CD4-positive, alpha-beta T cell treated with Interleukin-2 at 100 ng/mL for 4 hours (primary cell): Measurements from ENCODE around the gene PCARE.

Experiments used
- DNase-seq: peaks from one replicate; pipeline ENCODE4 v3.0.0-alpha.2; 2020; ENCODE audit warnings: low spot score

PCARE gene

GRCh38 chr2:29063056-29063455 lies 11.3 kb downstream of the PCARE start:
- no peak for DNase-seq

DNA sequence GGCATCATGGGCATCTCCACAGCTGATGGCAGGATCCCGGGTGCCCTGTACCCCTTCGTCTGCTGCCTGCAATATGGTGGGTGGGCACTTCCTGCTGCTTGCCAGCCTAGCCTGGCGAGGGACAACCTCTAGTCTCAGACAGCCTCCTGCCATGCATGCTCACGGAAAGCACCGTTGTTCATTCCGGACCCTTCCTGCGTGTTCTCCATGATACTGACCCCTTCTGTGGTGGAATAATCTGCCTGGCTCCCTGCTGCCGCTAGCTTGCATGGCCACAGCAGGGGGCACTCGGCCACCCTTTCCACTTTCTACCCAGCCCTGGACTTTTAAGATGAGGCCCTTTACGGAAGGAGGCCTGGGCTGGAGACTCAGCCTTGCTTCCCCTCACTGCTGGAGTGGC lies 12.0 kb downstream of the PCARE start:
- no peak for DNase-seq

GRCh38 chr2:29061616-29062015 lies 12.7 kb downstream of the PCARE start:
- DNase-seq, result no peak

GRCh38 chr2:29061176-29061575 lies 13.1 kb downstream of the PCARE start:
- no peak for DNase-seq

DNA sequence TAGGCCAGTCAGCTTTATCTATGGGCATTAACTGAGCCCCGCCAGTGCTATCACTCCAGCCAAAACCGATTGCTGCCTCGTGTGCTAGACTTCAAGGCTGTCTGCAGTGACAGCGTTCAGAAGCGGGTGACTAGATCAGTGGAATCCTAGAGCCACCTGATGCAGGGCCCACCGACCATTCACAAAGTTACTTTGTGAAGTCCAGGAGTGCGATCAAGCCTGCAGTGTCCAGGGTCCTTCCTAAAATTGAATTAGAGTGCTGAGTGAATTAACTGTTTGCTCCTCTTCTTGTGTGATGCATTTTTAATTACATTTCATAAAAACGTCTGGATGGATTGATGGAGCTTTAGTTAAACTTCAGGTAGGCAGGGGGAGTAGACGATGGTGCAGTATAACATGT lies 13.9 kb downstream of the PCARE start:
- DNase-seq, result no peak

GRCh38 chr2:29059624-29060023 lies 14.7 kb downstream of the PCARE start:
- no peak for DNase-seq

DNA sequence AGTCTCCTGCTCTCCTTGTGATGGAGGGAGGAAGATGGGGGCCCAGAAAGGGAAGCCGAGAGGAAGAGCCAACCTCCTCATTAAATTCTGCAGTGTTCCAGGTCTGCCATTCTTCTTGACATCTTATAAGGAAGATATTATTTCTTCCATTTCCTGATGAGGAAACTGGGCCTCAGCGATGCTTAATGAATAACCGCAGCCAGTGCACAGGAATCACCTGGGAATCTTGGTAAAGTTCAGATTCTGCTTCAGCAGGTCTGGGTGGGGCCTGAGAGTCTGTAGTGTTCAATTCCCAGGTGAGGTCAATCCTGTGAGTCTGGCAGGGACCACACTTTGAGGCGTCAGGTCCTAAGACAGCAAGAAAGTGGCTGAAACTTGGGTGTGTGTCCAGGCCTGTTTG lies 17.3 kb downstream of the PCARE start:
- DNase-seq, result no peak

- DNase-seq, result no peak
These were observed 17.9 kb downstream of the PCARE start for GRCh38 chr2:29056452-29056851.

DNA sequence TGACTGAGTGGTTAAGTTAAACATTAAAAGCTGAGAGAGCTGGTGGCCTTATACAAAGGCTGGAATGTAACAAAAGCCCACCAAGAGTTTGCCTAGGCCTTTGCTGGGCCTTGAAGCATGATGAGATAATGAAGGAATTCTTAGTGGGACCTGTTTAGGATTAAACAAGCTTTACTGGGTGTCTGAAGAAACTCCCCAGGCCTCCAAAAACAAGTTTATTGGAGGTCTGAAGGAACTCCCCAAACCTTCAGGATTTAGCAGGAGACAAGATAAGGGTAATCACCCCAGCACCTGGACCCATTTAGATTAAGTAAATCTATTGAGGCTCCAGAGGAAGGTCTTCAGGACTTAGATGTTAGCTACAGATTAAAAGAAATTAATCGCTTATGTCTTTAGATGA lies 18.7 kb downstream of the PCARE start:
- DNase-seq, result no peak

DNA sequence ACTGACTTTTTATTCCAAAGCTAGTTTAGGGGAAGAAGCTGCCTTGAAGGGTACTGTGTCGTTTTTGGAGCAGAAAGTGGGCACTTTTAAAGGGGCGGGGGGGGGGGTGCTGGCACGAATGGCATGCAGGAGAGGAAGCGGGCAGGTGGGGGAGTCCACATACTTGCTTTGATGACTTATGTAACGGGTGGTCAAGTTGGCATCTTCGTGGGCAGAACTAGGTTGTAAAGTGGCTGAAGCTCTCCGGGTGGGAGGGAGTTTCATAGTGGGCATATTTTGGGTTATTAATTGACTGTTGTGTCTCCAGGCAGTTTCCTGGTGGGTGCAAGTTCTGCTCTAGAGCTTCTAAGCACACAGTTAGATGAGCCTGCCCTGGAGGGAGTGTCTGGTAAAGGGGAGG lies 19.9 kb downstream of the PCARE start:
- DNase-seq, result no peak

GRCh38 chr2:29053670-29054400 lies 20.5 kb downstream of the PCARE start:
- no peak for DNase-seq

DNA sequence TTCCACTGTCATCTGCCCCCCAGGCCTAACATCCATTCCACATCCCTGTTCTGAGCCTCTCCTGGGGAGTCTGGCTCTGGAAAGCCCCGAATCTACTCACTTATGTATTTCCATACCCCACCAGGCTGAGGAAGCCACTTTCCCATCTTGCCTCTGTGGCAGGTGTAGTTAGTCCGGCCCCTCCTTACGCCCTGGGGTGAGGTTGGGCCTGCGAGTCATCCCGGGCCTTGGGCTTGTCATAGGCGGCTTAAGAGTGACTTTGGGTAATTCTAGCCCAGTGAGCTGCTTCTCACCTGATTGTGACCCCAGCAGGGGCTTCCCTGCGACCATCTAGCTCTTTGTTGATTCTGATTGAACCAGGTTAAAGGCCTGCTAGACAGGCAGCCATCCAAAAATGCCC lies 21.1 kb downstream of the PCARE start:
- no peak for DNase-seq

- no peak for DNase-seq
These were observed 21.5 kb downstream of the PCARE start for GRCh38 chr2:29052807-29053206.

GRCh38 chr2:29051730-29052129 lies 22.6 kb downstream of the PCARE start:
- DNase-seq, result no peak

- no peak for DNase-seq
These were observed 23.7 kb downstream of the PCARE start for GRCh38 chr2:29050591-29050990.

- no peak for DNase-seq
These were observed 27.1 kb downstream of the PCARE start for GRCh38 chr2:29047083-29047845.

- DNase-seq, result no peak
These were observed 28.0 kb downstream of the PCARE start for GRCh38 chr2:29046321-29046720.

DNA sequence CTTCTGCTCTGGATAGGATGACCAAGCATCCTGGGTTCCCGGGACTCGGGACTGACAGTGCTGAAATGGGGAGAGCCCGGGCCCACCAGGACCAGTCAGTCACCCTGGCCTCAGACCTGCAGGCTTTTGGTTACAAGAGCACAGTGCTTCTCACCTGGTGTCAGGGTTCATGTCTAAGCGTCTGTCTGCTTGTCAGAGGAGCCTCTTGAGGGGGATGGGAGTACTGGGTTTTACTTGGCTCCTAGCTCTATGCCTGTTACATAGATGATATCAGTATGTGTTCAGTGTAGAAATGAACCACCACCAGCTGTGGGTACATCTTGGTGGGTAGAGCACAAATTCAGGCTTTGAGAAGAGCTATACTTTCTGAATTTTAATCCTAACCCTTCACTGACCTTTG lies 29.9 kb downstream of the PCARE start:
- no peak for DNase-seq

DNA sequence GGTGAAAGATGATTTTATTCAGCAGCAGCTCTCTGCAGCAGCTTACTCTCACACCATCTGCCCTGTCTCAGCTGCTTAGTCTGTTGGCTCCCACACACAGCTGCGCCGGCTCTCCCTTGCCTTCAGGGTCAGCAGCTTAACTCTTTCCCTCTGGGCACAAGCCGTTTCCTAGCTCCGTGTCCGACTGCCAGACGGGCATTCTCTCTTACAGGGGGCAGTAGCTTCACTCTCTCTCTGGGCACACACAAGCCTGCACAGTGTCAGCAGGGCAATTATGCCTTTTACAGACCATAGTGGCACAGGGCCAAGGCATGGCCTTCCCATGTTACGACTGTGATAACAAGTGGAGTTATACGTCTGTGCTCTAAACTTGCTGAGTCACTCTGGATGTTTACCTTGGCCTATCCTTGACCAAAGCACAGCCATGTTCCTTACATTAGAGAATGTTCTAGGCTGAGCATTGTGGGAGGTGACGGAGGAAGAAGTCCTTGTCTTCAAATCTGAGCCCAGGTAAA lies 31.7 kb downstream of the PCARE start:
- DNase-seq, result no peak

GRCh38 chr2:29041161-29041660 lies 33.1 kb downstream of the PCARE start:
- no peak for DNase-seq

GRCh38 chr2:29040552-29040951 lies 33.8 kb downstream of the PCARE start:
- DNase-seq, result no peak

DNA sequence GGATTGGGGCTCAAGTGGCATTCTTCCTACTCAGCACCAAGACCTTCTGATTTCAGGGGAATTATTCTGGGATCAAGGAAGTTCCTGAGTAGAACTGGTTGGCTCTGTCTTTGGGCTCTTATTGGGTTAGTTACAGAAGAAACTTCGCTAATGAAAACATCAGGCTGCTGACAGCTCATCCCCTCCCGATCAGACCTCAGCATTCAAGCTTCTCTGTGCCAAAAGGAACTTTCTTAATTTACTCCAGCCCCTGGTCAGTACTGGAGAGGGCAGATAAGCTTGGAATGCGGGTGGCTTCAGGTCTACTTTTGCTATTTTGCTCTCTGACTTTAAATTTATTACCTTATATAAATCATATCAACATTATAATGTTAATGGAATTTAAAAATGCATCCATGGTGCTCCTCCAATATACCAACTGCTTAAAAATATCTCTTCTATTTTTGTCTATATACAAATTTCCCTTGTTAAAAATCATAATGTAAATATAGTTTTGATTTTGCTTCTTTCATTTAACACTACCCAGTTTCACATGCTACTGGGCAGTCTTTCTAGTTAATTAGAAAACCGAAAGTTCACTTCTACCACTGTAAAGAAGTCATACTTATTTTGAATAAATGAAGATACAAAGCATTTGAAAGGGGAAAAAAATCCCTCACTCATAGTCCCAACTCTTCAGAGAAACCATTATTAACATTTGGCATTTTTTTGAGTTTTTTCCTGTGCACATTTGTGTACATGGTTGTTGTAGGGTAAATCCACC lies 34.4 kb downstream of the PCARE start:
- DNase-seq, result no peak
